Measurements from ENCODE around the gene SNX25.

Gene SNX25

DNA sequence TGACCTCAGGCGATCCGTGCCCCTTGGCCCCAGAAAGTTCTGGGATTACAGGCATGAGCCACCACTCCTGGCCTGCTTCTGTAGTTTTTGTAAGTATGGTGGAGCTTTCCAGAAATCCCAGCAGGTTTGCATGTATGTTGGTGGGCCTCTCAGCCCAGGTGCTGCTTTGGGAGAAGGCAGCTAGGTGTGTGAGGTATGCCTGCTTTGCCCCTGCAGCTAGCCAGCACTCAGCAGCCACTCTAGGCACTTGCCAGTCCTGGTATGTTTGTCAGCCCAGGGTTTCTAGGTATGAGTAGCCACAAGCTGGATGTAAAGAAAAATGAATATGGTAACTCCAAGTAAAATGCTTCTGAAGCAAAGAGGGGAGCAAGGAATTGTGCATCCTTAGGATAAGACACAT, 8.9 kb downstream of the SNX25 start (continued):
- TF ChIP-seq, protein P1, sequence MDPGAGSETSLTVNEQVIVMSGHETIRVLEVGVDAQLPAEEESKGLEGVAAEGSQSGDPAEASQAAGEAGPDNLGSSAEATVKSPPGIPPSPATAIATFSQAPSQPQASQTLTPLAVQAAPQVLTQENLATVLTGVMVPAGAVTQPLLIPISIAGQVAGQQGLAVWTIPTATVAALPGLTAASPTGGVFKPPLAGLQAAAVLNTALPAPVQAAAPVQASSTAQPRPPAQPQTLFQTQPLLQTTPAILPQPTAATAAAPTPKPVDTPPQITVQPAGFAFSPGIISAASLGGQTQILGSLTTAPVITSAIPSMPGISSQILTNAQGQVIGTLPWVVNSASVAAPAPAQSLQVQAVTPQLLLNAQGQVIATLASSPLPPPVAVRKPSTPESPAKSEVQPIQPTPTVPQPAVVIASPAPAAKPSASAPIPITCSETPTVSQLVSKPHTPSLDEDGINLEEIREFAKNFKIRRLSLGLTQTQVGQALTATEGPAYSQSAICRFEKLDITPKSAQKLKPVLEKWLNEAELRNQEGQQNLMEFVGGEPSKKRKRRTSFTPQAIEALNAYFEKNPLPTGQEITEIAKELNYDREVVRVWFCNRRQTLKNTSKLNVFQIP (CRISPR knock-in tag; IDR thresholded peaks at IDR 0.05; ENCODE audit: borderline replicate concordance, low read depth), result no peak
- TF ChIP-seq, protein P2, sequence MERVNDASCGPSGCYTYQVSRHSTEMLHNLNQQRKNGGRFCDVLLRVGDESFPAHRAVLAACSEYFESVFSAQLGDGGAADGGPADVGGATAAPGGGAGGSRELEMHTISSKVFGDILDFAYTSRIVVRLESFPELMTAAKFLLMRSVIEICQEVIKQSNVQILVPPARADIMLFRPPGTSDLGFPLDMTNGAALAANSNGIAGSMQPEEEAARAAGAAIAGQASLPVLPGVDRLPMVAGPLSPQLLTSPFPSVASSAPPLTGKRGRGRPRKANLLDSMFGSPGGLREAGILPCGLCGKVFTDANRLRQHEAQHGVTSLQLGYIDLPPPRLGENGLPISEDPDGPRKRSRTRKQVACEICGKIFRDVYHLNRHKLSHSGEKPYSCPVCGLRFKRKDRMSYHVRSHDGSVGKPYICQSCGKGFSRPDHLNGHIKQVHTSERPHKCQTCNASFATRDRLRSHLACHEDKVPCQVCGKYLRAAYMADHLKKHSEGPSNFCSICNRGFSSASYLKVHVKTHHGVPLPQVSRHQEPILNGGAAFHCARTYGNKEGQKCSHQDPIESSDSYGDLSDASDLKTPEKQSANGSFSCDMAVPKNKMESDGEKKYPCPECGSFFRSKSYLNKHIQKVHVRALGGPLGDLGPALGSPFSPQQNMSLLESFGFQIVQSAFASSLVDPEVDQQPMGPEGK (CRISPR knock-in tag; IDR thresholded peaks at IDR 0.05; ENCODE audit: borderline replicate concordance), result no peak
- no peak for TF ChIP-seq ZFP3 (CRISPR knock-in tag; IDR thresholded peaks at IDR 0.05)
- TF ChIP-seq ZC3H10 (CRISPR knock-in tag; IDR thresholded peaks at IDR 0.05), result no peak
- TF ChIP-seq ZNF8 (CRISPR knock-in tag; IDR thresholded peaks at IDR 0.05), result no peak
- no peak for TF ChIP-seq TOX (CRISPR knock-in tag; IDR thresholded peaks at IDR 0.05; ENCODE audit: borderline replicate concordance)
- TF ChIP-seq CSDC2 (CRISPR knock-in tag; IDR thresholded peaks at IDR 0.05), result no peak

DNA sequence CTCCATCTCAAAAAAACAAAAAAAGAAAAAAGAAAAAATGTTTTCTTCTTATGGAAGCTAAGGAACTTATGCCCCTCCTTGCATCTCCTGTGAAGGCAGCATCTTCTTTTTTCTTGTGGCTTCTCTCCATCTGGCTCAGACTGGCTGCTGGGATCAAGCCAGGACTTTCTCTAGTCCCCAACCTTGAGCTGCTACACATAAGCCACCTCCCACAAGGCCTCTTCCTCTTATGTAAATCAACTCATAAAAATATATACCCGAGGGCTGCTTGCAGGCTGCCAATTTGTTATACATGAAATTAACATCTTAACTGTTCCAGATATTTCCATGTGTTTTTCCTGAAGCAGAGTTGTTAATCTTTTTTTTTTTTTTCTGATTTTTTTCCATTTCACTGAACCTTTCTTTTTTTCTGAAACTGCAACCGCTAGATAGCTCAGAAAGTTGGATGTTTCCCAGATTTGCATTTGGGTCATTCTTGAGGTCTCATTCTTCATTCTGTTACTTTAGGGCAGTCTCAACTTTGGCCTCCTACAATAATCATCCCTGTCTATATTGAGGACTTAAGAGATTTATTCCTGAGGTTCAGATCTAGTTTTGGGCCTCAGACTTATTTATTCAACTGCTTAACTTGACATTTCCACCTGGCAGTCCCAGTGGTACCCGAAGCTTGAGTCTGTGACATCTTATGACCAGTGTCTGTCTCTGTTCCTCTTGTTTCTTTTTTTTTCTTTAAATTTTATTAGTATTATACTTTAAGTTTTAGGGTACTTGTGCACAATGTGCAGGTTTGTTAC, 10.3 kb downstream of the SNX25 start:
- TF ChIP-seq CSDC2 (CRISPR knock-in tag; IDR thresholded peaks at IDR 0.05) (no peak), RARB (CRISPR knock-in tag; IDR thresholded peaks at IDR 0.05) (no peak), PPARA (CRISPR knock-in tag; IDR thresholded peaks at IDR 0.05; ENCODE audit: borderline replicate concordance) (no peak), BACH2 (CRISPR knock-in tag; IDR thresholded peaks at IDR 0.05; ENCODE audit: borderline replicate concordance) (no peak), ZNF565 (CRISPR knock-in tag; conservative IDR thresholded peaks at IDR 0.05; ENCODE audit: low read depth) (no peak), GLIS3 (CRISPR knock-in tag; IDR thresholded peaks at IDR 0.05) (no peak), TOX (CRISPR knock-in tag; IDR thresholded peaks at IDR 0.05; ENCODE audit: borderline replicate concordance) (no peak), ISL1 (CRISPR knock-in tag; IDR thresholded peaks at IDR 0.05) (no peak), SNAI2 (CRISPR knock-in tag; IDR thresholded peaks at IDR 0.05) (no peak), ESRRG (CRISPR knock-in tag; IDR thresholded peaks at IDR 0.05) (no peak), OSR1 (CRISPR knock-in tag; IDR thresholded peaks at IDR 0.05) (no peak), ZNF70 (CRISPR knock-in tag; IDR thresholded peaks at IDR 0.05) (no peak), TCF4 (CRISPR knock-in tag; IDR thresholded peaks at IDR 0.05; ENCODE audit: borderline replicate concordance) (no peak), ARNTL (CRISPR knock-in tag; IDR thresholded peaks at IDR 0.05; ENCODE audit: borderline replicate concordance, low read depth) (no peak)
- TF ChIP-seq, protein P1 (CRISPR knock-in tag; IDR thresholded peaks at IDR 0.05; ENCODE audit: borderline replicate concordance, low read depth), result no peak
- TF ChIP-seq, protein P2 (CRISPR knock-in tag; IDR thresholded peaks at IDR 0.05; ENCODE audit: borderline replicate concordance), result no peak
- TF ChIP-seq, protein P3, sequence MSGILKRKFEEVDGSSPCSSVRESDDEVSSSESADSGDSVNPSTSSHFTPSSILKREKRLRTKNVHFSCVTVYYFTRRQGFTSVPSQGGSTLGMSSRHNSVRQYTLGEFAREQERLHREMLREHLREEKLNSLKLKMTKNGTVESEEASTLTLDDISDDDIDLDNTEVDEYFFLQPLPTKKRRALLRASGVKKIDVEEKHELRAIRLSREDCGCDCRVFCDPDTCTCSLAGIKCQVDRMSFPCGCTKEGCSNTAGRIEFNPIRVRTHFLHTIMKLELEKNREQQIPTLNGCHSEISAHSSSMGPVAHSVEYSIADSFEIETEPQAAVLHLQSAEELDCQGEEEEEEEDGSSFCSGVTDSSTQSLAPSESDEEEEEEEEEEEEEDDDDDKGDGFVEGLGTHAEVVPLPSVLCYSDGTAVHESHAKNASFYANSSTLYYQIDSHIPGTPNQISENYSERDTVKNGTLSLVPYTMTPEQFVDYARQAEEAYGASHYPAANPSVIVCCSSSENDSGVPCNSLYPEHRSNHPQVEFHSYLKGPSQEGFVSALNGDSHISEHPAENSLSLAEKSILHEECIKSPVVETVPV (CRISPR knock-in tag; IDR thresholded peaks at IDR 0.05), result no peak
- TF ChIP-seq, protein P4, sequence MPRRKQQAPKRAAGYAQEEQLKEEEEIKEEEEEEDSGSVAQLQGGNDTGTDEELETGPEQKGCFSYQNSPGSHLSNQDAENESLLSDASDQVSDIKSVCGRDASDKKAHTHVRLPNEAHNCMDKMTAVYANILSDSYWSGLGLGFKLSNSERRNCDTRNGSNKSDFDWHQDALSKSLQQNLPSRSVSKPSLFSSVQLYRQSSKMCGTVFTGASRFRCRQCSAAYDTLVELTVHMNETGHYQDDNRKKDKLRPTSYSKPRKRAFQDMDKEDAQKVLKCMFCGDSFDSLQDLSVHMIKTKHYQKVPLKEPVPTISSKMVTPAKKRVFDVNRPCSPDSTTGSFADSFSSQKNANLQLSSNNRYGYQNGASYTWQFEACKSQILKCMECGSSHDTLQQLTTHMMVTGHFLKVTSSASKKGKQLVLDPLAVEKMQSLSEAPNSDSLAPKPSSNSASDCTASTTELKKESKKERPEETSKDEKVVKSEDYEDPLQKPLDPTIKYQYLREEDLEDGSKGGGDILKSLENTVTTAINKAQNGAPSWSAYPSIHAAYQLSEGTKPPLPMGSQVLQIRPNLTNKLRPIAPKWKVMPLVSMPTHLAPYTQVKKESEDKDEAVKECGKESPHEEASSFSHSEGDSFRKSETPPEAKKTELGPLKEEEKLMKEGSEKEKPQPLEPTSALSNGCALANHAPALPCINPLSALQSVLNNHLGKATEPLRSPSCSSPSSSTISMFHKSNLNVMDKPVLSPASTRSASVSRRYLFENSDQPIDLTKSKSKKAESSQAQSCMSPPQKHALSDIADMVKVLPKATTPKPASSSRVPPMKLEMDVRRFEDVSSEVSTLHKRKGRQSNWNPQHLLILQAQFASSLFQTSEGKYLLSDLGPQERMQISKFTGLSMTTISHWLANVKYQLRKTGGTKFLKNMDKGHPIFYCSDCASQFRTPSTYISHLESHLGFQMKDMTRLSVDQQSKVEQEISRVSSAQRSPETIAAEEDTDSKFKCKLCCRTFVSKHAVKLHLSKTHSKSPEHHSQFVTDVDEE (CRISPR knock-in tag; IDR thresholded peaks at IDR 0.05), result no peak

More for the DNA sequence above, 10.3 kb downstream of the SNX25 start:
- peak; percentile 66 for ATAC-seq
